Stimulated activated CD4-positive, alpha-beta T cell treated with anti-CD3 and anti-CD28 coated beads, TNF-alpha, amount 100 ng/mL, for 1 hour (primary cell): ENCODE data around the gene GBP7.
"Not testable (repeated sequence)": the region's sequence is repeated elsewhere in the genome, so short reads cannot be mapped to it uniquely, and the experiment has no call there.

Experiments
- DNase-seq, 3 donors: peaks; one replicate each; pipeline ENCODE4 v3.0.0-alpha.2; 2020; ENCODE audit warnings: low read depth in 3 of 3, low spot score in 1 of 3

Gene GBP7

GRCh38 chr1:89170170-89171066 lies 5.4 kb downstream of the GBP7 start:
- no peak for DNase-seq

- DNase-seq: no peak
These were observed 6.6 kb downstream of the GBP7 start for GRCh38 chr1:89169166-89169565.

DNA sequence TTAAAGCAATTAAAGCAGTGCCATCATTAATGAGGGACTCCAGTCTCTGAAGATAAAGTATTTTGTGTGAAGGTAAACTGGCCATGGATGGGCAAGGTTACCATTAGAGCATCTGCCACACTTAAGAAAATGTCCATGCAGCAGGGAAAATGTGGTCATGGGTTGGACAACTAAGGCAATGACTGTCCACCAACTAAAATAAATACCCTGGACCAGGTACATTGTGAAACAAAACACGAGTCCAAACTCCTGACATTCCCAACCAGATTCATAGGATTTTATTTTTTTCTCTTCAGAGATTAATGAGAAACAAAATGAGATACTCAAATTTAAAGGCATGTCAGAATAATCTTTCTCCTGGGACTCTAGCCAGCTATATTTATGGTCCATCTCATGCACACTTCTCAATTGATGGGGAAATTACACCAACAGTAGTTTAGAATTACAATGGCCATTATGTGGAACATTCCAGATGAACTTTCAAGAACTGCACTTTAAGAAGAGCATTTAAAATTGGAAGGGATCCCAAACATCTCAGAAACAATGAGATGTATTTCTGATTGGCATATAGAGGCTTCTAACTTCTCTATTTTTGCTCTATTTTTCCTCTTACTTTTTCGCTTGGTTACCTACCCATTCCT lies 8.1 kb downstream of the GBP7 start:
- DNase-seq: no peak

DNA sequence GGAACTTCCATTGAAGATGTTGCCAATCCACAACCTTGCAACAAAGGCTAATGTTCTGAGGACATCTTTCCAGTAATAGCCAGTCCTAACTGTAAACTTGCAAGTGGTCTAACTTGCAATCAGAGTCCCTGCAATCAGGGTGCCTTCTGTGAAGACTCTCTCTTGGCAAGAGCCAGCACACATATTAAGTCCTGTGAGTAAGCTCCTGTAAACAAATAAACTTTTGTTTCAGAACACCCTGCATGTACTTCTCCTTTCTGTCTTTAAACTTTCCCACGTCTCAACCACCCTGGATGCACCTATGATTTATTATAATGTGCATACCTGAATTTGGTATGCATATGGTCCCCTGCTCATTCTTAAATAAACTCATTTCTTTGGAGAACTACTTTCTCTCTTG lies 9.1 kb downstream of the GBP7 start:
- DNase-seq: no peak

DNA sequence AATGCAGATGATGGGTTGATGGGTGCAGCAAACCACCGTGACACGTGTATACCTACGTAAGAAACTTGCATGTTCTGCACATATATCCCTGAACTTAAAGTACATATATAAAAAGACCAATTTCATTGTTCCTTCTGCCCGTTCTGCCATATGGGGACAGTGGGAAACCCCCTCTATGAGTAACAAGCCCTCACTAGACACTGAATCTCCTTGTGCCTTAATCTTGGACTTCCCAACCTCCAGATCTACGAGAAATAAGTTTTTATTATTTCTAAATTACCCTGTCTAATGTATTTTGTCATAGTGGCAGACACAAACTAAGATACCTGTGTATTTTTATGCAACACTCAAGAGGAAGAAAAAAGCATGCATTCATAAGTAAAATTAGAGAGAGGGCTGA lies 10.0 kb downstream of the GBP7 start:
- DNase-seq: no peak

- DNase-seq: no peak
These were observed 24.8 kb downstream of the GBP7 start for GRCh38 chr1:89151047-89151446.

- DNase-seq: no peak
These were observed 25.8 kb downstream of the GBP7 start for GRCh38 chr1:89149976-89150375.

DNA sequence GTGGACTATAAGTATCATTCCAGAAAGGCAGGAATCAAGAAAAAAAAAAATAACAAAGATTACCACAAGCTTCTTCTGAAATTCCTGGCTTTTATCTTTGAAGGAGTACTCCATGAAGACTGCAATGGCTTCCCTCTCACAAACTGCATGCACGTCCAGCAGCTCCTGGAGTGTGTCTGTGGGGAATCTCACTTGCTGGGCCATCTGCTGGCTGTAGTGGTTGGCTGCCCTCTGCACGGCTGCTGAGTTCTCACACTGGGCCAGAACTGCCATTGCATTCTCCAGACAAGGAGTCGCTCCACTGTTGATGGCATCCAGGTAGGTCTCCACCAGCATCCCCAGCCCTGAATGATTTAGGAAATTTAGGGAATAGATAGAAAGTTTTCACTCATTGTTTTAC lies 26.6 kb downstream of the GBP7 start:
- DNase-seq: no peak

GRCh38 chr1:89147678-89148658 lies 27.8 kb downstream of the GBP7 start:
- DNase-seq: no peak

DNA sequence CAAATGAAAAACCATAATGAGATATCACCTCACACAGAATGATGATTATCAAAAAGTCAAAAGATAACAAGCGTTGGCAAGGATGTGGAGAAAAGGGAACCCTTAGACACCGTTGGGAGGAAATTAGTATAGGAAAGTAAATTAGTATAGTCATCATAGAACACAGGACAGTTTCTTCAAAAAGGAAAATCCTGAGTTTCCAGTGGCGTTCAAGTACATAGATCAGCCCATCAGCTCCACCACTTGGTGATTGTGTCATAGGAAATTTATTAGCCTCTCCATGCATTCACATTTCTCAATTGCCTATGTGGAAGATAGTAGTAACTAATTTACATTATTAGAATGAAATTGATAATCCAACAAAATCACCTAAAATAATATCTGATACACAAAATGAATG lies 29.1 kb downstream of the GBP7 start:
- DNase-seq: no peak

DNA sequence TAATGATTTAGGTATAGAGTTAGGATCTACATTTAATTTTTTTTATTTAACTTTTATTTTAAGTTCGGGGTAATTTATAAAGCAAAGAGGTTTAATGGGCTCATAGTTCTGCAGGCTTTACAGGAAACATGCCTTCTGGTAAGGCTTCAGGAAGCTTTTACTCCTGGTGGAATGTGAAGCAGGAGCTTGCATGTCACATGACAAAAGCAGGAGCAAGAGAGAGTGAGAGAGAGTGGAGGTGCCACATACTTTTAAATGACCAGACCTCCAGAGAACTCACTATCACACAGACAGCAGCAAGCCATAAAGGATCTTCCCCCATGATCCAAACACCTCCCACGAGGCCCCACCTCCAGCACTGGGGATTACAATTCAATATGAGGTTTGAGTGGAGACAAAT lies 32.3 kb downstream of the GBP7 start:
- no peak for DNase-seq

- no peak for DNase-seq
These were observed 33.6 kb downstream of the GBP7 start for GRCh38 chr1:89142160-89142559.

- no peak for DNase-seq
These were observed 42.1 kb downstream of the GBP7 start for GRCh38 chr1:89133747-89134146.

DNA sequence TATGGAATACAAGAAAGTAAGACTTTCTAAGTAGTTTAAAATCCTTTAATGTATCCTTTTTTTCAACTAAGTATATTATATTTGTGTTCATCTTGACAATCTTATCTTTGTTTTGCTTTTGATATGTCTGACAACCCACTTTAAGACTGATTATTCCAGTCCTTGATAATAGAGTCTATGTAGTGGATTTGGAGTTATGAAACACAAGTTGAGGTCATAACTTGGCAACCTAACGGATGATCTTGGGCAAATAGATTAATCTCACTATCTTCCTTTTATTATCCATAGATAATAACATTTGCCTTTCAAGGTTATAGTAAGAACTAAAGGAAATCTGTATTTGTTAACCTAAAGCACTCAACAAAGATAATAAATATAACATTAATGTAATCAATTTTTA lies 45.1 kb downstream of the GBP7 start:
- DNase-seq: no peak

DNA sequence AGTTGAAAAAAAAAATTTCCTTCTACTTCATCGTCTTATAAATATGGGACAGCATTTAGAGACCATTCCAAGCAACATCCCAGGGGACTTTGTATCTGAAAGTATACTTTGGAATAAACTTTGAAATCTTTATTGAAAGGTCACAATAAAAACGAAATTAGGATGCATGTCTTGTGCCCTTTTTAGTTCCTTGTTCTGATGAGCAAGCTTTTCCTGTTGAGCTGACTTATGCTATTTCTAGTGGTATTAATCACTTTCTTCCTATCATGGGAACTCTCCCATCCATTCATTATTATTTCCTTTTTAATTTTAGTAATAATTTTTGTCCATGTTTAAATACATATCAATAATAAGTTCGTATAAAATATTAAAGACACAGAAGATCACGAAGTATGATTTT lies 45.9 kb downstream of the GBP7 start:
- DNase-seq: no peak

DNA sequence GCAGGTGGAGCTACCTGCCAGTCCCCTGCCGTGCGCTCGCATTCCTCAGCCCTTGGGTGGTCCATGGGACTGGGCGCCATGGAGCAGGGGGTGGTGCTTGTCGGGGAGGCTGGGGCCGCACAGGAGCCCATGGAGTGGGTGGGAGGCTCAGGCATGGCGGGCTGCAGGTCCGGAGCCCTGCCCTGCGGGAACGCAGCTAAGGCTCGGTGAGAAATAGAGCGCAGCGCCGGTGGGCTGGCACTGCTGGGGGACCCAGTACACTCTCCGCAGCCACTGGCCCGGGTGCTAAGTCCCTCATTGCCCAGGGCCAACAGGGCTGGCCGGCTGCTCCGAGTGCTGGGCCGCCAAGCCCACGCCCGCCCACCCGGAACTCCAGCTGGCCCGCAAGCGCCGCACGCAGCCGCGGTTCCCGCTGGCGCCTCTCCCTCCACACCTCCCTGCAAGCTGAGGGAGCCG lies 47.8 kb downstream of the GBP7 start:
- DNase-seq: not testable (repeated sequence)

- DNase-seq: peak; percentile 59 to 78 (median 62)
These were observed 48.9 kb downstream of the GBP7 start for GRCh38 chr1:89126602-89127565.

- no peak for DNase-seq
These were observed 49.8 kb downstream of the GBP7 start, which contains the start of gene GBP2 for GRCh38 chr1:89125913-89126580. Gene GBP2 (minus strand): TSS chr1:89126114. CDS start chr1:89121966, 4,148 bp downstream.

GRCh38 chr1:89125240-89125912 lies 50.4 kb downstream of the GBP7 start:
- DNase-seq: no peak
